Activated T-cell treated with anti-CD3 and anti-CD28 coated beads, Interleukin-2, amount 50 U/mL, for 4 hours (primary cell): ENCODE measurements around the gene IKZF1. TPM values are rescaled to one million over a fixed set of nuclear protein-coding genes. Genes with fewer than 3 reads are reported as not detected.

ENCODE experiments used
- ATAC-seq, 2 donors: fragments of 200-7000 bp; cut with Tn5 transposase; one replicate each; pipeline ENCODE4 v1.10.0; 2021
- DNase-seq: peaks from one replicate; pipeline ENCODE4 v3.0.0-alpha.2; 2020
- H3K27me3 Mint-ChIP-seq: one replicate; pipeline ENCODE4 v1.8.0; 2021; ENCODE audit warnings: low read depth, mixed read lengths
- H3K36me3 Mint-ChIP-seq: one replicate; pipeline ENCODE4 v1.8.0; 2022; ENCODE audit warnings: mixed read lengths; ENCODE audit not compliant: insufficient read depth
- H3K4me1 Mint-ChIP-seq: one replicate; pipeline ENCODE4 v1.8.0; 2021; ENCODE audit warnings: low read depth, mixed read lengths
- H3K4me3 Mint-ChIP-seq: one replicate; pipeline ENCODE4 v1.8.0; 2021; ENCODE audit warnings: mild to moderate bottlenecking, moderate library complexity, mixed read lengths
- H3K9me3 Mint-ChIP-seq: one replicate; pipeline ENCODE4 v1.8.0; 2021; ENCODE audit warnings: mixed read lengths
- total RNA-seq, 3 donors: library from RNA; stranded (reverse); gene quantifications; one replicate each; pipeline ENCODE4 v1.2.1, GENCODE V29; 2021

Gene IKZF1
- total RNA-seq, 3 donors from 2014 or later: 168 to 229 (median 228) TPM

DNA sequence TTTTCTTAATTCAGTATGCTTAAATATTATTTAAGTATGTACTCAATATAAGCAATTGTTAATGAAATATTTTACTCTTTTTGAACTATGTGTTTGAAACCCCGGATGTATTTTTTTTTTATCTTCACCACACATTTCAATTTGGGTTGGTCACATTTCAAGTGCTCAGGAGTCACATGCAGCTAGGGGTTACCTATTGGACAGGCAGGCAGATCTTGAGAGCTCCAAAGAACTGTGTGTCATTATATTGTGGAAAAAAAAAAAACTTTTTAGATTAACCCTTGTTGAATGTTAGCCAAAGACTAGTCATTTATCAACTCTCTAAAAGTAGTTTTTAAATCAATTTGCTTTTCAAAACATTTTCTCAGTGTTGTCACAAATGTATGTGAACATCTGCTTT is 37.2 kb downstream of the IKZF1 start:
- peak; percentile 36 for ATAC-seq
- Mint-ChIP-seq H3K27me3 (no peaks in the 10 kb centered on the region), H3K9me3 (no peaks in the 10 kb centered on the region), H3K36me3 (peaks cover 39% of the 10 kb centered on the region), H3K4me1 (peaks cover 55% of the 10 kb centered on the region), H3K4me3 (peak overlapping the region; percentile 68)
- DNase-seq: no peak

DNA sequence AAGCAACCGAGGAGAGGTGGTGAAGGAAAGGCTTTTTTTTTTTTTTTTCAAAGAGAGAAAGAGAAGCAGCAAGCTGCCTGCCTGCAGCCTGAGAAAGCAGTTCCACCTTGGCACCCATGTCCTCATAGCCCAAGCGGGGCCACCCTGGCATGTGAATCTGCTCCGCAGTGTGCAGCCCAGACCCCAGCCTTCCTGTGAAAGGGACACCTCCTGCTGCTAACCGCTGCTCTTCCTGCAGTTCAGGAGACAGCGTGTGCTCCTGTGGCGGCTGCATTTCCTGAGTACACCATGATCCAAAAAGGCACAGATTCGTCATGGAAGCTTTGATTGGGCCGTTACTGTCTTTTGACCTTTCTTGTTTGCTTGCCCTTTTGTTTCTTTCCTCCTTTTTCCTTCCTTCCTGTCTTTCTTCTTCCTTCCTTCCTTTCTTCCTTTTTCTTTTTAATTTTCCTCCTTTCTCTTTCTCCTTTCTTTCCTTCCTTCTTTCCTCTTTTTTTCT is 38.1 kb downstream of the IKZF1 start:
- peak; percentile 53 for DNase-seq
- no peaks in the 10 kb centered on the region for H3K9me3 Mint-ChIP-seq
- peak overlapping the region; percentile 68 for H3K4me3 Mint-ChIP-seq
- peak; percentile 20 to 30 for ATAC-seq
- peaks cover 33% of the 10 kb centered on the region for H3K36me3 Mint-ChIP-seq
- peaks cover 64% of the 10 kb centered on the region for H3K4me1 Mint-ChIP-seq
- no peaks in the 10 kb centered on the region for H3K27me3 Mint-ChIP-seq

DNA sequence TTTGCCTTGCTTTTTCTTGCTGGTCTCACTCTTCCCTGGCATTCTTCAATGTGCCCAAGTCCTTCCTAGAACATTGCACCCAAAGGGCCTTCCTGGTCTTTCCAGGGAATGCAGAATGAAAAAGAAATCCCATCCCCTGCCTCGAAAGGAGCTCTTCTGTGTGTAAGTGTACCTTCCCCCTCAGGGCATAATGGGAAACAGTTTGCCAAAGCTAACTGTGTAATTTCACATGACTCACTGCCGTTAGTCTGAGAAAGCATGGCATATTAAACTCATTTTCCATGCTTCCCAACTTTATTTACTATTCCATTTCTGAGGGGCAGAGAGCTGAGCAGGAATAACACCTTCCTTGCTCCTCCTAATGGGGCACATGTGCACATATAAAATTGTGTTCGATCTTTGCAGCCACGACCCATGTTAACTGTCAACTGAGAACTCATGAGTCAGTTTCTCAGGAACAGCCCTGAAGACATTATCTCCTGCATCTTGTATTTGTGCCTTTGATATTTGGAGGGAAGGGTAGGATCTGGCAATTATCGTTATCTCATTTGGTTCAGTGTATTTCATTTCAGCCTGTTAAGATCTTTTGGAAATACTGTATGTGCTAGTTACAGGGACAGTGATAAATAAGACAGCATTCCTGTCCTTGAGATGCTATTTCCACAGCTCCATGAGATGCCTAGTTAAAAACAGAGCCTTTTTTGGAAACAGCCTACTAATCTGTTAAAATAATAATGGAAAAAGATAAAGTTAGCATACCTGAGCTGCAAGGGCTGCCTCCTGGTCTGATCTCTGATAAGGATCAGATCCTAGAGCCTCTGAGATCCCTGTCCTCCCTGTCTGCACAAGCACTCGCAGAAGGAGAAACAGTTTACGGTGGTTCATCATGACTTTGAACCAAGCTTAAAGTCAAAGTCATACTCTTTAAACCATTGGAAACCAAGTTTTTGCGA is 42.3 kb downstream of the IKZF1 start:
- peak; percentile 7 to 16 for ATAC-seq
- DNase-seq: no peak
- peaks cover 97% of the 10 kb centered on the region for H3K4me1 Mint-ChIP-seq

DNA sequence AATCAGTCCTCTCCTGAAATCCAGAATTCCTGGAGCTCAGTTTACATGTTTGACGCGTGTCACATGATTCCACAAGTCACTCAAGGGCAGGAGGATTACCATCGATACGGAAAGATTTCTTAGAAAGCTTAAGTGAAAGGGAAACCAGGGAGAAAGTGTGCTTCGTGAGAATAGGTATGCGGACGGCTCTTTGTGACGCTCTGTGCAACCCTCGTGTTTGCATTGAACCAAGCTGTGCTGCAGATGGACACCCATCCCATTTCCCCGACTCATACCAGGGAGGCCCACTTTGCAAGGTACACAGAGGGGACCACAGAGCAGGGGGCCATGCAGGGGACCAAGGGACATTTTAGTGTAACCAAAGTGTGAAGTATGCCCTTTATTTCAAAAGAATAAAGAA is 43.2 kb downstream of the IKZF1 start:
- ATAC-seq: no peak
- peaks cover 94% of the 10 kb centered on the region for H3K4me1 Mint-ChIP-seq

More for the DNA sequence above, 42.3 kb downstream of the IKZF1 start:
- peaks cover 49% of the 10 kb centered on the region for H3K36me3 Mint-ChIP-seq
- H3K4me3 Mint-ChIP-seq: peak overlapping the region; percentile 68
- H3K9me3 Mint-ChIP-seq: peaks cover 4% of the 10 kb centered on the region
- H3K27me3 Mint-ChIP-seq: no peaks in the 10 kb centered on the region

DNA sequence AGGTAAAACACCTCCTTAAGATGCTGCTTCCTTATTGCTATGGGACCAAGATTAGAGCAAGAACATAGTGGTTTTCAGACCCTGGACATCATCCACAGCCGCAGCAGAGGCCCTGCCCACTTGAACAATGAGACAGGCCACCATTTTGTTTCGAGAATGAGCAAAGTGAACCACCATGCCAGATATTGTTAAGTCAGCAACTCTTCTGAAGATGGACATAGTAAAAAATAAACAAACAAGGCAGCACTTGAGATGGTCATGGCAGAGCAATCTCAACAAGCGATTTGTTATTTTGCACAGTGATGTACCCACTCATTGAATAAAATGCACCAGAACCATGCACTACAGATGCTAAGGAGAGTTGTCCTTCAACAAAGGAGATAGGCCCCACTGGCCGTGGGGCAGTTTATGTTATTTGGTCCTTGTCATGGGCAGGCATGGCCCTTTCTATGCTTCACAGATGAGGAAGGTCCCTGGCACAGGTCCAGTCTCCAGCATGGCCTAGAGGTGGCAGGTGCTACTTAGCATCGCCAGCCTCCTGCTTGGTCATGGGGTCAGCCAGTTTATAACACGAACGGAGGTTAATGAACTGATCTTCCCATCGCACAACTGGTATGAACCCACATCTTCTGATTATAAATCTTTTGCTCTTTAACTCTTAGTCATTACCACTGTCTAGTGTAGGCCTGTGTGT is 44.1 kb downstream of the IKZF1 start:
- Mint-ChIP-seq H3K4me3 (peak overlapping the region; percentile 42), H3K9me3 (peaks cover 4% of the 10 kb centered on the region), H3K4me1 (peaks cover 95% of the 10 kb centered on the region), H3K27me3 (no peaks in the 10 kb centered on the region), H3K36me3 (peaks cover 51% of the 10 kb centered on the region)
- ATAC-seq (no peak), DNase-seq (no peak)

More for the DNA sequence above, 43.2 kb downstream of the IKZF1 start:
- peaks cover 49% of the 10 kb centered on the region for H3K36me3 Mint-ChIP-seq
- H3K9me3 Mint-ChIP-seq: peaks cover 4% of the 10 kb centered on the region
- H3K27me3 Mint-ChIP-seq: no peaks in the 10 kb centered on the region
- H3K4me3 Mint-ChIP-seq: peak overlapping the region; percentile 68
- no peak for DNase-seq

DNA sequence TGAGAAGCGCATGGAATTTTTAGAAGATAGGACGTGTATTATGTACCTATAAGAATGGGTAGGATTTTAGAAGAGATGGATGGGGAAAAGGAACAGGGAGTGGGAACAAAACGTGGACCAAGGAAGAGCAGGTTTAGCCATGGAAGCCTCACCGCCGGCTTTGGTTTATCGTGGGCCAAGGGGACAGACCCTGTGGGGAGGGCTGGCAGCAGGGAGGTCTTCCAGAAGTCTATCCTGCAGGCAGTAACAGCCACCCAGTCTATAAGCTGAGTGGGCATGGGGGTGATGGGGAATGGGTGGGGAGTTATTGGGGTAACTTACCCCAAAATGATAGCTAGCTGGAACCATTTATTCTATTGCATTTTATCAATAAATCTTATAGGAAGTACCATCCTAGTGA is 44.9 kb downstream of the IKZF1 start:
- H3K9me3 Mint-ChIP-seq: peaks cover 4% of the 10 kb centered on the region
- H3K4me3 Mint-ChIP-seq: peak overlapping the region; percentile 5
- H3K36me3 Mint-ChIP-seq: peaks cover 51% of the 10 kb centered on the region
- H3K4me1 Mint-ChIP-seq: peaks cover 95% of the 10 kb centered on the region
- H3K27me3 Mint-ChIP-seq: no peaks in the 10 kb centered on the region
- DNase-seq: no peak
- ATAC-seq: no peak

DNA sequence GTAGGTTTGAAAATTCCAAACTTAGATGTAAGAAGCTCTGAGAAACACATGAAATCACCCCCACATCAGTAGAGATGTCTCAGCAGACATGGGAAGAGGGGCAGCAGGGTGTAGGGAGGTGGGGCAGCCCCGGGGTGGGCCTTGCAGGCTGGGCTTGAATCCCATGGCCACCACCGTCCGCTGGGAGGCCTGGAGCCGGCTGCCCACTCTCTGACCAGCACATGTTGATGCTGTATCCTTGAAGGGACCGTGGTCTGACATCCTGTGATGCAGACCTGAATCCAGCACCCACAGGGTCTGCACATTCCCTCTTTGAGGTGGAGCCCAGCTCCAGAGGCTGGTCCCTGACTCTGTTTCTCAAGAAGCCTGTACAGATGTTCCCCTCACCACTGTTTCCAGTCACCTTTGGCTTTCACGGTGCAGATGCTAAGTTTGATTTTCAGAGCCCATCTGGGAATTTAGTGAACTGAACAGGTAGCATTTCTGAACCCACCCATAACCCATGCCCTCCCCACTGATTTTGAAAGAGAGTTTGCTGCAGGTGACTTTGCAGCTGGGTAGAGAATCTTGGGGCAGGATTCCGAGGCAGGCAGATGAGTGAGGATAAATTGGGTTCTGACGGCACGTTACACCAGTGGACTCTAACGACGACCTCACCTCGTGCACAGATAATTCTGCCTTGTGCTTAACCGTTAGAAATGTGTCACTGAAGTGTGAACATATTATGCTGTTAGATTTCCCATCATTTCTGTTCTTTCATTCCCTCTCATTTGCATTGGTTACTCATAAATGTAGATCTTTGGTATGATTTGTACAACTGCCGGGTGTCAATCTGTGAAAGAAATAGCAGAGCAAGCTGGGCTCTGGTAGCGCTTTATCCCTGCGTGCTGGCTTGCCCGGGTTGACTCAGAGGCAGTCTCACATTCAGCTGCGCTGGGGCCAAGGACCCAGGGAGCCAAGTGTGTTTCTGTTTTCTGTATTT is 45.7 kb downstream of the IKZF1 start:
- Mint-ChIP-seq H3K36me3 (peaks cover 54% of the 10 kb centered on the region), H3K4me3 (peak overlapping the region; percentile 61), H3K4me1 (peaks cover 98% of the 10 kb centered on the region), H3K9me3 (peaks cover 4% of the 10 kb centered on the region), H3K27me3 (no peaks in the 10 kb centered on the region)
- DNase-seq (peak; percentile 76), ATAC-seq (peak; percentile 67 to 68)

DNA sequence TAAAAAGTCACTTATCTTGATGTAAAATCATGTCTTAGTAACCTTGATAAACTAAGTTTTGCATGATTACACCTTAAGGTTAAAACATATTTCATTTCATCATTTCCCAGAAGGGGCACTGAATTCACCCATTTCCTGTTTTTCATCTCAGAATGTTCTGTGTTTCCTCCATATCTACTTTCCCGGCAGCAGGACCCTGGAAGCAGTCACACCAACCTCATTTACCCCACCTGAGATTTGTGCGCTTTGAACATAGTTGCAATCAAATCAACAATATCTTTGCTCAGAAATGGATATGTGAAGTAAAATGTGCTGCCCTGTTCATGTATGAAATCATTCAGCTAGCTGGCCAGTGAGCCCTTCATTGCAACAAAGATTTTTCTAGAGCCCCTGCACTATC is 46.8 kb downstream of the IKZF1 start:
- Mint-ChIP-seq H3K36me3 (peaks cover 48% of the 10 kb centered on the region), H3K9me3 (peaks cover 4% of the 10 kb centered on the region), H3K4me1 (peaks cover 96% of the 10 kb centered on the region), H3K27me3 (no peaks in the 10 kb centered on the region), H3K4me3 (peak overlapping the region; percentile 61)
- DNase-seq (no peak), ATAC-seq (no peak)

DNA sequence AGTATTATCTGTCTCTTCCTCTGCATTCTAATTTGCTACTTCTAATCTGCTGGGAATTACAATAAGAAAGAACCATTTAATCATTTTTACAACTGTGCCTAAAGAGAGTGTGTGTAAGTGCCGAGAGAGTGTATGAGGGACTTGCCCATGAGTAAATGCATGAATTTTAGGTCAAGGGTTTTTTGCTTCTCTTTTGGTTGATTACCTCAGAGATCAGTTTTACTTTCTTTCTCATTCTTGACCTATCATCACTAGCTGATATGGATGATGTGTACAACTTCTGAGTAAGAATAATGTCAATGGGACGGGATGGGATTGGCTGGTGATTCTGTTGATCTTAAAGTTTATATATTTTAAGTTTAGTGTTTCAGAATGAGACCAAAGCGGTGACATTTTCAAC is 47.8 kb downstream of the IKZF1 start:
- peak; percentile 47 to 49 for ATAC-seq
- Mint-ChIP-seq H3K27me3 (no peaks in the 10 kb centered on the region), H3K9me3 (peaks cover 4% of the 10 kb centered on the region), H3K36me3 (peaks cover 57% of the 10 kb centered on the region), H3K4me1 (peaks cover 95% of the 10 kb centered on the region), H3K4me3 (peak overlapping the region; percentile 61)
- DNase-seq: no peak

DNA sequence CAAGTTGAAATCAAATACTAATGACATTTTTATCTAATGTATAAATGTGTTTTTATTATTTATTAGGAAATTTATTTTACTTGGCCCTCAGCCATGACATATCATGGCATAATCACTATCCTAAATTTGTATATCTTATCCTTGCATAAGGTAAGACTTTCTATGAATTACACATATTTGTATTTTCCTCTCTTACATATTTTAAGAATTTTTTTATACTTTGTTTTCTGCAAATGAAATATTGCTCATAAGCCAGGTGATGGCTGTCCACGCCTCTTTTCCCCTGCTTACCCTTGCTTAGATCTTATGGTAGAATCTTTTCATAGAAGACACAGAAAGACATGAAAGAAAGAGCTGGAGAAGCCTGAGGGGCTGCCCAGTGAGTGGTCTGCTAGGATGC is 48.2 kb downstream of the IKZF1 start:
- no peak for DNase-seq
- H3K36me3 Mint-ChIP-seq: peaks cover 61% of the 10 kb centered on the region
- H3K9me3 Mint-ChIP-seq: peaks cover 4% of the 10 kb centered on the region
- H3K4me1 Mint-ChIP-seq: peaks cover 95% of the 10 kb centered on the region
- H3K27me3 Mint-ChIP-seq: no peaks in the 10 kb centered on the region
- no peak for ATAC-seq
- H3K4me3 Mint-ChIP-seq: peak overlapping the region; percentile 68

DNA sequence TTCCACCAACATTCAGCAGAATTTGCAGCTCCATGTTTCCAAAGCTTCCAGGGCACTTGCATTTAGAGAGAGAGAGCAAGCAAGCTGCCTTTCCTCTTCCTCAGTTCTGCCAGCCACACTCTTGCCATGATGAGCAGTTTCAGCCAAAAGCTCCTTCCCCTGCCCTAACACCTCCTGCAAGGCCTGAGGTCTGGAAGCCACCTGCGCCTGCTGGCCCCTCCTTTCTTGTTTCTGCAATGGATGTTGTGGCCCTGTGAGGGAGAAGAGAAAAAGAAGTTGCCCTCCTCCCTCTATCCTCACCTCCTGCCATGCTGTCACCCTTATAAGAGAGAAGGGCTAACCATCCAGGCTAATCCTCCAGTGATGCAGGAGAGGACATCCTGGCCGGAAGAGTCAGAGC is 48.7 kb downstream of the IKZF1 start:
- ATAC-seq: no peak
- Mint-ChIP-seq H3K4me1 (peaks cover 95% of the 10 kb centered on the region), H3K27me3 (no peaks in the 10 kb centered on the region), H3K4me3 (peak overlapping the region; percentile 68), H3K9me3 (peaks cover 4% of the 10 kb centered on the region), H3K36me3 (peaks cover 62% of the 10 kb centered on the region)
- DNase-seq: no peak

DNA sequence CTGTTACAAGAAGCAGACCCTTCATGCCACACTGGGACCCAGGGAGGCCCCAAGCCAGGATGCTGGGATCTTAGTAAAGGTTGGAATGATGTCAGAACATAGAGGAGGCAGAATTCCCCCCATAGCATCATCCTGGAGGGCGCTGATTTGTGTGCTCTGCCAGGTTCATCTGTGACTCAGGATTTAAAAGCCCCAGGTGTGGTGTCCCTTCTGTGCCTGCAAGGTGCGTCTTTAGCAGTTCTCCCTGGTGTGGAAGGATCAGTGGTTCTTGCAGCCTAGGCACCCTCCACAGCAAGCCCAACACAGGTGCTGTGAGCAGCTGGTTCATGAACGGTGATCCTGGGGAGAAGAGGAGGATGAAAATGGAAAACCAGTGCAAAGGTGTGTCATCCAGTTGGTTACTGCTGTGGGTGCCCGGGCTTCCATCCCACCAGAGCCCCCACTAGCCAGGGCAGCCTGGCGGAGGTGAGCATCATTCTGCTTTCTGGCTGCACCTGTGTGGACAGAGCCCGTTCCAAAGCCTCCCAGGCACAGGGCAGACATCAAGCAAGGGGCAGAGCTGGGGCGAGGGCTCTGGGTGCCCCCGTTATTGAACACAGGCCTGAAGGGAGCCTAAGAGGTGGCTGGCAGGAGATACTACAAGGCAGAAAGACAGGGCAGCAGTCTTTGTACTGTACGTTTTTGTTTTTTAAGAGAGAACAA is 49.5 kb downstream of the IKZF1 start:
- peaks cover 2% of the 10 kb centered on the region for H3K9me3 Mint-ChIP-seq
- peaks cover 54% of the 10 kb centered on the region for H3K36me3 Mint-ChIP-seq
- ATAC-seq (no peak), DNase-seq (no peak)
- H3K4me1 Mint-ChIP-seq: peaks cover 95% of the 10 kb centered on the region
- peak overlapping the region; percentile 68 for H3K4me3 Mint-ChIP-seq
- H3K27me3 Mint-ChIP-seq: no peaks in the 10 kb centered on the region

DNA sequence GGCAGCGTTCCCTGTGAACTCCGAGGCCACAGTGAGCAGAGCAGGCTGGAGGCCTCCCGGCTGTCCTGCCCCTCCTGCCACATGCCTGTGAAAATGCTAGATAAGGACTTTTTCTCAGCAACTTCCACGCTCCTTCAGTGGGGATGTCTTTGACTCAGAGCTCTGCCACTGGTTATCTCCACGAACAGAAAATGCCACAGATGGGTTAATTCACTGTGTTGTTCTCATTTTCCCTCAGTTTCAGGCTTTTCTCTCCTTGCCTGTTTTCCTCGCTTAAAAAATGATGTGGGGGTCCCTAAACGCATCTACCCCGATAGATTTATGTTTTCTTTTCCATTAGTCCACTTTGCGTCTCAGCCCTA is 51.3 kb downstream of the IKZF1 start:
- no peak for ATAC-seq
- DNase-seq: no peak
- Mint-ChIP-seq H3K27me3 (no peaks in the 10 kb centered on the region), H3K9me3 (no peaks in the 10 kb centered on the region), H3K4me1 (peaks cover 95% of the 10 kb centered on the region), H3K36me3 (peaks cover 65% of the 10 kb centered on the region), H3K4me3 (peak overlapping the region; percentile 2)
